ENCODE data around the gene CFAP74.

The CFAP74 gene

DNA sequence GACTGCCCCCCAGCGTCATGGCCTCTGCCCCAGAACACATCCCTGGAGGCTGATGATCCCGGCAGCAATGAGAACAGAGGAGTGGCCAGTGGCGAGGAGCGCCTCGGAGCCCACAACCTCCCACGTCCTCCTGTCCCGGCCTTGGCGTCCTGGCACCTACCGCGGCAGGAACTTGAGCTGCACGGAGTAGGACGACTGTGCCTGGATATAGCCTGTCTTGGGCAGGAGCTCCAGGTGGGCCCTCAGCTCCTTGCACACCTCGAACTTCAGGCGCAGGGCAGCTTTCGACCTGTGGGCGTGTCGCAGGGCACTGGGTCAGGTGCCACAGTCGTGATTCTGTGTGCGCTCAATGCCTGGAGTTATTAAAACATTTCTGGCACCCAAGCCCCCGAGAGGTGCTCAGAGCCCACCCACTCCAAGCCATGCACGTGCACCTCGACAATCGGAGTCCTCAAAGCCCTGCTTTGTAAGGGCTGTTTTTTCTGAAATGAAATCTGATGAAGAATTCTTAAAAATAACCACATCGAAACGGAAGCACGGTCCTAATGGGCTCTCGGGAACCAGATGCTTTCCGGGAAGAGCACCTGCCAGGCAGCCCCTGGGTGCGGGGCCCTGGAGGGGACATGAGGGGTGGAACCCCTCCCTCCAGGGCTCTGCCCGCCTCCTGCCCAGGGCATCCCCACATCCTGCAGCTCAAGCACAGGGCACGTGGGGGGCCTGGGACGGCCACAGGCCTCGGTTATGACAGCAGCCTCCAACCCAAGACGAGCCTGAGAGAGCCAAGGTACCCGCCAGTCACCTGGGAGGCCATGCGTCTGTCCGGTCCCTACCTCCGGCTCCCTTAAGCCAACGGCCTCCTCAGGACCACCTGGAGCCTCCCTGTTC is 61.5 kb downstream of the CFAP74 start:
- H3K4me3 ChIP-seq (ENCODE audit: low read depth, low read length) = no peak overlapping the region

DNA sequence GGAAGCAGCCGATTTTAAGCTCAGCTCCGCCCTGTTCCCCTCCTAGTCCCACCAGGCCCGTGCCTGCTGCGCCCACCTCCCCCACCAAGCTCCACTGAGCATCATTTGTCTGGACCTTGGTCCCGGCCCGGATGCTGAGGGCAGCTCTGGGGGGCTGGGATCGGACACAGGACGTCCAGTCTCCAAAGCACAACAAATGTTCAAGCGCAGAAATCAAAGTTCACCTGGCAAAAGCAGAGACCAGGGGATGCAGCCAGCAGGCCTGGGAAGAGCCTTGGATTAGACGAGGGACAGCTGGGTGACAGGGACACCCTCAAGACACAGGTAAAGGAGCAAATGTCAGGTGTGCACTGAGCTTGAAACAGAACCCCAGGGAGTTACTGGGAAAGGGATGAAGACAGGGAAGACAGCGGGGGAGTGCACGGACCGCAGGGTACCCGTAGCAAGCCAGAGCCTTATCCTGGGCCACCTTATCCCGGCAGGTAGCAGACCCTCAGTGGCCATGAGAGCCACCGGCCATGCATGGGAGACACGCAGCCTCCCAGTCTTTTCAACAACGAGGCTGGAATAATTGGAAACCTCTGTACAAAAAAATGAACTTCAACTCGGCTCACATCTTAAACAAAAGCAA is 62.3 kb downstream of the CFAP74 start:
- H3K4me3 ChIP-seq (ENCODE audit: low read depth, low read length) = no peak overlapping the region
- TF ChIP-seq, protein P1, sequence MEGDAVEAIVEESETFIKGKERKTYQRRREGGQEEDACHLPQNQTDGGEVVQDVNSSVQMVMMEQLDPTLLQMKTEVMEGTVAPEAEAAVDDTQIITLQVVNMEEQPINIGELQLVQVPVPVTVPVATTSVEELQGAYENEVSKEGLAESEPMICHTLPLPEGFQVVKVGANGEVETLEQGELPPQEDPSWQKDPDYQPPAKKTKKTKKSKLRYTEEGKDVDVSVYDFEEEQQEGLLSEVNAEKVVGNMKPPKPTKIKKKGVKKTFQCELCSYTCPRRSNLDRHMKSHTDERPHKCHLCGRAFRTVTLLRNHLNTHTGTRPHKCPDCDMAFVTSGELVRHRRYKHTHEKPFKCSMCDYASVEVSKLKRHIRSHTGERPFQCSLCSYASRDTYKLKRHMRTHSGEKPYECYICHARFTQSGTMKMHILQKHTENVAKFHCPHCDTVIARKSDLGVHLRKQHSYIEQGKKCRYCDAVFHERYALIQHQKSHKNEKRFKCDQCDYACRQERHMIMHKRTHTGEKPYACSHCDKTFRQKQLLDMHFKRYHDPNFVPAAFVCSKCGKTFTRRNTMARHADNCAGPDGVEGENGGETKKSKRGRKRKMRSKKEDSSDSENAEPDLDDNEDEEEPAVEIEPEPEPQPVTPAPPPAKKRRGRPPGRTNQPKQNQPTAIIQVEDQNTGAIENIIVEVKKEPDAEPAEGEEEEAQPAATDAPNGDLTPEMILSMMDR (IDR thresholded peaks at IDR 0.05; ENCODE audit: low read depth, low read length) = no peak

More for the DNA sequence above, 61.5 kb downstream of the CFAP74 start:
- TF ChIP-seq, protein P1 (IDR thresholded peaks at IDR 0.05; ENCODE audit: low read depth, low read length) = no peak

DNA sequence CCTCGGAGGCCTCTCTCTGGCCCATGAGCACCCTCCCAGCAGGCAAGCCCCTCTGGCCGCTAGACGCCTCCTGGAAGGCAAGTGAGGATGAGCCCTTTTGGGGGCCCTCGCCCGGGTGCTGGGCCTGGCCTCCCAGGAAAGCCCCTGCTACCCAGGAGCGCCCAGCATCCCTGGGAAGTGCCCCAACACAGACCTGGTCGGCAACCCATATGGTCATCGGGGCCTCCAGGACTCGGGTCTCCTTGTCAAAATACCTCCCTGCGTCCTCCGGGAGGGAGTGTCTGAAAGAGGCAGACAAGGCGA is 63.5 kb downstream of the CFAP74 start:
- no peak overlapping the region for H3K4me3 ChIP-seq (ENCODE audit: low read depth, low read length)
- TF ChIP-seq, protein P1 (IDR thresholded peaks at IDR 0.05; ENCODE audit: low read depth, low read length) = no peak

DNA sequence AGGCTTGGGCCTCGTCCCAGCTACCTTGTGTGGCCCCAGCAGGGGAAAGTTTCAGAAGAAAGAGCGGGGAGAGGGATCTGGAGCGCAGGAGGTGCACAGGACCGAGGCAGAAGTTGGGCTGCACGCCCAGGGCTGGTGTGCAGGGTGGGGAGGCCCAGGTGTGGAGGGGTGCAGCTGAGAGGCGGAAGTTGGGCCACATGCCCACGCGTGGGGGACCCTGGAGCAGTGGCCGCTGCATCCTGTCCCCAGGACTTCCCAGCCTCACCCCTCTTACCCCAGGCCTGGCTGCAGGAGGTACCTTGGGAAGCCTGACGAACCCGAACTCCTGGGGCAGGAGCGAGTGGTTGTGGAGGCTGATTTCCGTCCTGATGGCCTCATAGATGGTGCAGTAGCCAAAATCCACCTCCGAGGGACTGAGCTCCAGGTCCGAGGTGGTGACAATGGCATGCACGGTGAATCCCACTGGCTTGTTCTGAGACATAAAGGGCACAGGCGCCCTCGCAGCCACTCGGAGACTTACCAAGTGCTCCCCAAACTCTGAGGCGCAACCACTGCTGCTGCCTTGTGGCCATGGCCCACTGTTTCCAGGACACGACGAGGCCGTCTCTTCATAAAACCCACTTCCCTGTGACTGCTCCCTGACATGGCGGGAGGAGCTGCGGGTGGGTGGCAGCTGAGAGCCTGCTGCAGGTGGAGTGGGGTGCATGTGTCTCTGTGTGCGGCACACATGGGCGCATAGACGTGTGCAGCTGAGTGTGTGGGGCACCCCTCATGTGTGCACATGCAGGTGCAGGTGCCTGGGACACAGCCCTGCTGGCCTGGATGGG is 64.1 kb downstream of the CFAP74 start:
- TF ChIP-seq, protein P1 (IDR thresholded peaks at IDR 0.05; ENCODE audit: low read depth, low read length) = no peak
- no peak overlapping the region for H3K4me3 ChIP-seq (ENCODE audit: low read depth, low read length)

DNA sequence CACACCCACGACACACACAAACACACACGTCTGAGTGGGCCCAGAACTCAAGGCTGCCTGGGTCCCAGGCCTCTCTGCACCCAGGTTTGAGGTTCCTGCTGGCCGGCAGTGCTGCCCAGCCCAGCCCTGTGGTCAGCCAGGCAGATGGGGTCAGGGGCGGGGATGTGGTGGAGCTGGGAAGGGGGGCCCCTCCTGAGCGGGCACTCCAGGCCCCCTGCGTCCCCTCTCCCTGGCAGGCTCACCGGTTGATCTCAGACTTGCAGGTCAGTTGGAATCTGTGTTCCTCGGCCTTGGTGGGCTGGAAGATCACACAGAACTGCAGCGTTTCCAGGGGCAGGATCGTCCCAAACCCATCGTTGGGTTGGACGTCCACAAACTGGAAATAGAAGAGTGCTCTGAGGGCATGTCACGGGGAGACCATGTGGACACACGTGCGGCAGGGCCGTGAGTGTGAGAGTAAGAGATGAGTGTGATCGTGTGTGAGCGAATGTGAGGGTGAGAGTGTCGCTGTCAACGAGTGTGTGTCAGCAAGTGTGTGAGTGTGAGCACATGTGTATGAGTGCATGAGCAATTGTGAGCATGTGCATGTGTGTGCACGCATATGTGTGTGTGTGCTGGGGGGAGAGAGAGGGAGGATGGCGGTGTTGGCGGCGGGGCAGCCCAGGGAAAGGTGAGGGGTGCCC is 64.8 kb downstream of the CFAP74 start:
- no peak overlapping the region for H3K4me3 ChIP-seq (ENCODE audit: low read depth, low read length)
- TF ChIP-seq, protein P1 (IDR thresholded peaks at IDR 0.05; ENCODE audit: low read depth, low read length) = no peak

DNA sequence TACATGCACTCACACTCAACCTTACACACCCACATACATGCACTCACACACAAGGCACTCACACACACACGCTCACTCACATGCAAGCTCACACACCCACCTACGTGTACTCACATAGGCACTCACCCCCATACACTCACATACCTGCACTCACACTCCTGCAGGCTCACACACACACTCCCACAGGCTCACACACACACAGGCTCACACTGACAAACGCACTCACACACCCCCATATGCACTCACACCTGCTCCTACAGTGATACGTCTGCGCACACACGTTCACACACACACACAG is 65.4 kb downstream of the CFAP74 start:
- TF ChIP-seq, protein P1 (IDR thresholded peaks at IDR 0.05; ENCODE audit: low read depth, low read length) = no peak
- H3K4me3 ChIP-seq (ENCODE audit: low read depth, low read length) = no peak overlapping the region

All from WI38 (cell line).